A172 (cell line): Measurements from ENCODE around the gene TRIB2. TPM values are rescaled to one million over a fixed set of nuclear protein-coding genes. Genes with fewer than 3 reads are reported as not detected.

Experiments
- DNase-seq: peaks from one replicate; pipeline ENCODE4 v3.0.0-alpha.2; 2015; ENCODE audit warnings: low spot score
- total RNA-seq: library from RNA; depleted of rRNA; stranded (reverse); fragments of >200 nt; shearing (Covaris generic); gene quantifications from 2 replicates; pipeline ENCODE4 v1.2.3, GENCODE V29; 2014

The TRIB2 gene
- total RNA-seq, 1 experiment from 2014 or later, result 8.3 TPM

GRCh38 chr2:12742891-12743290 is 26.2 kb downstream of the TRIB2 start:
- no peak for DNase-seq

- DNase-seq, result no peak
These were observed 33.6 kb downstream of the TRIB2 start for GRCh38 chr2:12750166-12750905.

DNA sequence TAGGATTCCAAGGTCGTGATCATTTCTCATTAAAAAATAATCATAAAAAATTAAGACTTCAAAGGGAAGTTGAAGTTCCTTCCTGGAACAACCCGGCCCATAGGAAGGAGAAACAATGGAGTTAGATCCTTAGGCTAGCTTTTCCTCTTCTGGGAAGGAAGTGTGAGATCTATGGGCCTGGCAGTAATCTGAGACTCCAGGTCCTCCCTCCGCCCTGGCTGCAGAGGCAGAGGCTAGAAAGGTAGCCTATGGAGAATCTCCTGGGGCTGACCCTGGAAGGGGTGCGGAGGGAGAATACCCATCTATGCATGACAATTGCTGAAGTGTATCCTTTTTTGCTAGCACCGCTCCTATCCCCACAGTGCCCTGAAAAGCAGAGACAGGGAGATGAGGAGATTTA is 37.9 kb downstream of the TRIB2 start:
- no peak for DNase-seq

DNA sequence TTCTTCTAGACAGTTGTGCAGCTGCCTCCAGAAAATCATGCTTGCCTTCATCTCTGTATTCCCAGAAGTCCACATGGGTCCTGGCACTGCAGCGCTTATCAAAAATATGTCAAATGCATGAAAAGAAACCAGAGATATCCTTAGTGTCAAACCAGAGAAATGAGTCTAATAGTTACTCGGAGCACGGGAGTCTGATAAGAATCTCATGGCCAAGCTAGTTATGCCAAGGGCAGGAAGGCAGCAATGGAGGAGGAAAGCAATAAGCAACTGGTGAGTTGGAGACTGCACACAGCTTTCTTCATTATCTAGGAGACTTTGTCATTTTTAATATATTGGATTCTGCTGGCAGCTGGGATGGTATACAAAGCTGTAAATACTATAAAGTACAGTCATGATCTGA is 38.6 kb downstream of the TRIB2 start:
- DNase-seq, result no peak

DNA sequence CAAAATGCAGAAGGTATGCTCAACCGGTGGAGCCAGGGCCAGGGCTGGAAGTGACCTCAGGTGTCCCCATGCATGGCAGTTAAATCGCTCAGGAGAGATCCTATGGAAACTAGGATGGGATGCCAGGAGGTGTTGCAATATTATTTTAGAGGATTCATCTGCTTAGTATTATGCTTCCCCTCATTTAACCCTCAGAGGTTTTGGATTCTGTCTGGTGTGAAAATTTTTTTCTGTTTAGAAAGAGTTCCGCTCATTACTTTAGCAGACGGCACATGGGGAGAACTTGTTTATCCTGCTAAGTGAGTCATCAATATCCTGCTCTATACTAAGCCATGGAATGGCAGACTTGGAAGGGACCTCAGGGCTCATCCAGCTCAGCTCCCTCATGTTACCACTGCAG is 42.5 kb downstream of the TRIB2 start:
- DNase-seq, result peak; percentile 68

DNA sequence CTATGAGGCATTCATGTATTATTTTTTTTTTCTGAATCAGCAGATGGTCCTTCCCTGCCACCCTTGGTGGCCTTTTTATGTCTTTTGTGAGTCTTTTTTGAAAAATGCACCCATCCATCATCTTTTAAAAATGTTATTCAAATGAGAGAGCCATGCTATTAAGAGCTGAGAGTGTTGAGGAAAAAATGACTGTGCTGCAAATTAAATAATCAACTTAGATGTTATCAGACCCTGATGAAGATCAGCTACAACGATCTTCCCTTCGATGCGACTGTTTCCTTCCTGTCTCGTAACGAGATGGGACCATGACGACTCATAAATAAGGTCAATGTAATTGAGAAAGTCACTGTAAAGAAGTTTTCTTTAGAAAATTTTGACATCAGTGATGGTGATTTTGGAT is 44.4 kb downstream of the TRIB2 start:
- DNase-seq, result no peak

GRCh38 chr2:12762337-12762736 is 45.6 kb downstream of the TRIB2 start:
- DNase-seq, result no peak

GRCh38 chr2:12762976-12763375 is 46.2 kb downstream of the TRIB2 start:
- DNase-seq, result no peak

- DNase-seq, result no peak
These were observed 46.8 kb downstream of the TRIB2 start for GRCh38 chr2:12763486-12763885.

DNA sequence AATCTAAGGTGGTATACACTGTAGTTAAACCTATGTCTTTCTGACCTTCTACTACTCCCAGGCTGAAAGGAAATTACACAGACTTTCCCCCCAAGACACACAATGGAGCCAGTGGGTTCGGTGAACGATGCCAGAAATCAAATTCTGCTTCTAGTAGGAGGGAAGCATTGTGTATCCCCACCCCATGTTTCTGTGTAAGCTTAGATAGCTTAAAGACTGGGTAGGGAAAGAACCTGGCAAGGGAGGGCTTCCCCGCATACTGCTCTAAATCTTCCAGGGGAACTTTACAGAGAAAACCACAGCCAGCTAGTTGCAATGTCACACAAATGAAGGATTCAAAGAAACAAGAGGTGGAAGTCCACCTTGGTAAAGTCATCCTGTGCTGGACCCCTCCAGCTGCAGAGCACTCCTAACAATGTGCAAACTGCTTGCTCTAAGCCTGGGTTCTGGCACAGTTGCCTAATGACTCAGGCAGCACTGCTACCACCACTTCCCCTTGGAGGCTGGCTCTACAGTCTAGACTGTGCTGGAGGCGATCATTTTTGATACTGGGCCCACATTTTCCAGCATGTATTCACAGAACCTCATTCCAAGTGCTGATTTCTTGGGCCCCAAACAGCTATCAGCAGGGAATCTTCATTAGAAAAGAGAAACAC is 47.5 kb downstream of the TRIB2 start:
- no peak for DNase-seq

DNA sequence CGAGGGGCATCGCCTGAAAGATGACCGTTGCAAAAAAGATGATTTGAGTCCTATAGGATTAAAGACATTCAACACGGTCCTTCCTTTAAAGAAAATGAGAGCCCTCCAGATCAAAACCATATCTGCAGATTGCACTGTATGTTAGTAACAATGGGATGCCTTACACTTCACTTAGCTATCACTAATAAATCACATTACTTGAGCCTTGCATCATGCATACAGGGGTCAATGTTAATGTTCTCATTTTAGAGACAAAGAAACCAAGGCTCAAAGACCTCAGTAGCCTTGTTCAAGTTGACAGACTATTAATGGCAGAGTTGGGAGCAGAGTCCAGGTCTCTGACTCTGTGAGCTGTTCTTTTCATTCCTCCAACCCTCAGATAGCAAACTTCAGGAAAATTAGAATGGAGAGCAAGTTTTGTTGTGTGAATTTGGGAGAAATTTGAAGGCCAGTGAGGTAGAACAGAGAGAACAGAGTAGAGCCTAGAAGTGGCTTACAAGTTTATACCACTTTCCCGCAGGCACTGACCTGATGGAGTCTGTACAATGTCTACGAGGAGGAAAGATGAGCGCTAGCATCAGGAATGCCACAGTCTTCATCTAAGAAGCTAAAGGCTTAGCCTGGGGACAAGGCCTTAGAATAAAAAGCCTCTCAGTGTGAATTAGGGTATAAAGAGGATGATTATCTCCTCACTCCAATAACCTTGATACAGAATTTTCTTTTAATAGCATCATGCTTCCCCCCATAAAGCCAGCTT is 48.3 kb downstream of the TRIB2 start:
- no peak for DNase-seq

DNA sequence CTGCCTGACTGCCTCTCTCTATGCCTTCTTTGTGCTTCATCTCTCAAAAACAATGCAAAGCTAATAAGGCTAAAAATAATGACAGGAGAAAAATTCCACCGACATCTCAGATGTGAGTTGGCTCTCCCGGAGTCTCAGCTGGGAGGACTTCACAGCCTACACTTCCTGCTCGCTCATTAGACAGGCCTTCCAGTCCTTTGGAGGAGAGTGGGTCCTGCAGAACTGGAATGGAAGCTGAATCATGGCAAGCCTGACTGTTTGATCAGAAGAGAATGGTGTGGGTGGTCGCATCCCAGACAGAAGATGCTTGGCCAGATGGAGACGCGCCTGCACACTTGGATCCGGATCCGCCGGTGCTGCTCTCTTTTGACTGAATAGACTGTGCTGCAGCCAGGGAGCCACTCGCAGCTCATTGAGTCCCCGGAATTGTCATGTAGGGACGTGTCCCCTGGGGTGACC is 49.7 kb downstream of the TRIB2 start:
- DNase-seq, result no peak

DNA sequence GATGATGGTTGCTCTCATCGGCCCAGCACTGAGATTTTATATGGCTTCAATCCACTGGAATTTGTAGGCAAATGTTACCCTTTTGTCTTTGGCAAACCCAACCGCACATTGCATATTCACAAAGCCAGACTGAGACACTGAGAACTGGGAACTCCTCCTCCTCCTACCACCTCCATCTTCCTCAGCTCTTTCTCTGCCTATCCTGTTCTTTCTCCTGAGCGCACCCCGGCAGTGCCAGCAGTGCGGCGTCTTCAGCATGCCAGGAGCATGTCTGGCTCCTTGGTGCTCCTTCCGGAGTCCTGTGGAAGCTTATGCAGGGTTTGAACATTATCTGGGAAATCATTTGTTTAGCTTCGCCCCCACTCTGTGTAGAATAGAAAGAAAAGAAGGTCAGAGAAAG is 50.8 kb downstream of the TRIB2 start:
- DNase-seq, result no peak

- DNase-seq, result no peak
These were observed 51.4 kb downstream of the TRIB2 start for GRCh38 chr2:12767996-12768624.

- no peak for DNase-seq
These were observed 52.9 kb downstream of the TRIB2 start for GRCh38 chr2:12769492-12770105.

GRCh38 chr2:12770300-12770968 is 53.7 kb downstream of the TRIB2 start:
- DNase-seq, result no peak

- DNase-seq, result no peak
These were observed 54.4 kb downstream of the TRIB2 start for GRCh38 chr2:12771154-12771553.

GRCh38 chr2:12773586-12774394 is 57.1 kb downstream of the TRIB2 start:
- no peak for DNase-seq

- DNase-seq, result no peak
These were observed 57.6 kb downstream of the TRIB2 start for GRCh38 chr2:12774395-12774727.

DNA sequence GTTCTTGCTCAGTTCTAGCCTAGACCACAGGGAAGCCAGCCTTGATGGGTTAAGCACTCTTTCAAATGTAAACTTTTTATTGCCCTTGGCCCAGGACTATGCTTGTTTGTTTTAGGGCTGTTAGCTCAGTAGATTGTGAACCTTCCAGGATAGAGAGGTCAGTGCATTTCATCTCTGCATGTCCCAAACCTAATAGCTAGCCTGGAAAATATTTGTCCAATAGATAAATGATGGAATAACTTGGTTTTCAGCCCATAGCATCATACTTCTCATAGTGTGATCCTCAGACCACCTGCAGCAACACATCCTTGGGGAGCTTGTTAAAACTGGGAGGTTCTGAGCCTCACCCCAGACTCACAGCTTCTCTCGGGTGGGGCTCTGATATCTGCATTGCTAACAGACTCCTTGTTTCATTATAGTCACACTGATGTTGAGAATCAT is 59.8 kb downstream of the TRIB2 start:
- DNase-seq, result no peak
